Measurements from ENCODE around the gene RASGRF2. TPM values are rescaled to one million over a fixed set of nuclear protein-coding genes. Genes with fewer than 3 reads are reported as not detected.

RASGRF2 gene
- total RNA-seq, 1 experiment from 2014 or later, result 0.48 TPM

DNA sequence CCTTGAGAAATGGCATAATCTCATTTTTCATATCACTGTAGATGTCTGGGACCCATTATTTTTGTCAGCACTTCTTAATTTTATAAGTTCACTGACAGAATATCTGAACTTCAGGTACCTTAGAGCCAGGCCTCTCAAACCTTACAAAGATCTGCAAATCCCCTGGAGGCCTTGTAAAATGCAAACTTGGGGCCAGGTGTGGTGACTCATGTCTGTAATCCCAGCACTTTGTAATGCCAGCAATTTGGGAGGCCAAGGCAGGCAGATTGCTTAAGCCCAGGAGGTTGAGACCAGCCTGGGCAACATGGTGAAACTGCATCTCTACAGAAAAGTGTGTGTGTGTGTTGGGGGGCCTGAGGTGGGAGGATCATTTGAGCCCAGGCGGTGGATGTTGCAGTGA is 30.8 kb downstream of the RASGRF2 start:
- Histone ChIP-seq H2AFZ (no peak overlapping the region), H3K9me2 (ENCODE audit: insufficient read depth) (no peaks in the 10 kb centered on the region), H3K4me2 (peak overlapping the region; percentile 52), H3K4me1 (replicated peaks; ENCODE audit: insufficient read depth) (peaks cover 27% of the 10 kb centered on the region), H3F3A (ENCODE audit: insufficient read depth, low read depth) (peaks cover 23% of the 10 kb centered on the region), H3K9me3 (ENCODE audit: insufficient read depth, low read depth) (no peaks in the 10 kb centered on the region), H3K27ac (peak overlapping the region; percentile 57), H3K79me2 (ENCODE audit: low read depth) (no peaks in the 10 kb centered on the region), H4K20me1 (ENCODE audit: insufficient read depth) (no peaks in the 10 kb centered on the region), H3K36me3 (ENCODE audit: low read depth) (no peaks in the 10 kb centered on the region), H3K27me3 (ENCODE audit: insufficient read depth, low read depth) (no peaks in the 10 kb centered on the region), H3K4me3 (no peak overlapping the region)
- no TSS peak for BruUV-seq (replicated peaks)
- POLR2A ChIA-PET (ENCODE audit: unreplicated experiment), result no interaction called here
- TF ChIP-seq, protein P1, sequence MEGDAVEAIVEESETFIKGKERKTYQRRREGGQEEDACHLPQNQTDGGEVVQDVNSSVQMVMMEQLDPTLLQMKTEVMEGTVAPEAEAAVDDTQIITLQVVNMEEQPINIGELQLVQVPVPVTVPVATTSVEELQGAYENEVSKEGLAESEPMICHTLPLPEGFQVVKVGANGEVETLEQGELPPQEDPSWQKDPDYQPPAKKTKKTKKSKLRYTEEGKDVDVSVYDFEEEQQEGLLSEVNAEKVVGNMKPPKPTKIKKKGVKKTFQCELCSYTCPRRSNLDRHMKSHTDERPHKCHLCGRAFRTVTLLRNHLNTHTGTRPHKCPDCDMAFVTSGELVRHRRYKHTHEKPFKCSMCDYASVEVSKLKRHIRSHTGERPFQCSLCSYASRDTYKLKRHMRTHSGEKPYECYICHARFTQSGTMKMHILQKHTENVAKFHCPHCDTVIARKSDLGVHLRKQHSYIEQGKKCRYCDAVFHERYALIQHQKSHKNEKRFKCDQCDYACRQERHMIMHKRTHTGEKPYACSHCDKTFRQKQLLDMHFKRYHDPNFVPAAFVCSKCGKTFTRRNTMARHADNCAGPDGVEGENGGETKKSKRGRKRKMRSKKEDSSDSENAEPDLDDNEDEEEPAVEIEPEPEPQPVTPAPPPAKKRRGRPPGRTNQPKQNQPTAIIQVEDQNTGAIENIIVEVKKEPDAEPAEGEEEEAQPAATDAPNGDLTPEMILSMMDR (conservative IDR thresholded peaks at IDR 0.05), result no peak
- TF ChIP-seq EZH2 (IDR thresholded peaks at IDR 0.05; ENCODE audit: low read depth), result no peak
- peak; percentile 34 to 89 for DNase-seq
- intact Hi-C loops (cut with micrococcal nuclease; ENCODE audit: unreplicated experiment), result no loop called here
- CTCF ChIA-PET, result no interaction called here

DNA sequence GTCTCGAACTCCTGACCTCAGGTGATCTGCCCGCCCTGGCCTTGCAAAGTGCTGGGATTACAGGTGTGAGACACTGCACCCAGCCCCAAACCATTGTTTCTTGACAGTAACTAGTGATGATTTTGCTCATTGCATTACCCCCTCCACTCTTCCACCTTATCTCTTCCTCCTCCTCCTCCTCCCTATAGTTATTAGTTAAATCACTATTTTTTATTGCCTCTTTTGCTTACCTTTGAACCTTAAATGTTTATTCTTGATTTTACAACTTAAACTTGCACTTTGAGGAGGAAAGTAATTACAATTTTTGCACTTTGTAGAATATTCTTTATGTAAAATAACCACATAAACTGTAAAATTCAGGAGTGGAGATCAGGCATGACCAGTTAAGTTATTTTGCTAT is 35.7 kb downstream of the RASGRF2 start:
- BruUV-seq (replicated peaks), result no TSS peak
- no peaks in the 10 kb centered on the region for H3K79me2 ChIP-seq (ENCODE audit: low read depth)
- POLR2A ChIA-PET (ENCODE audit: unreplicated experiment), result no interaction called here
- H3K4me2 ChIP-seq, result no peak overlapping the region
- H3K27ac ChIP-seq, result no peak overlapping the region
- H3K36me3 ChIP-seq (ENCODE audit: low read depth), result no peaks in the 10 kb centered on the region
- CTCF ChIA-PET, result no interaction called here
- no peaks in the 10 kb centered on the region for H4K20me1 ChIP-seq (ENCODE audit: insufficient read depth)
- DNase-seq, result no peak
- no peaks in the 10 kb centered on the region for H3K9me2 ChIP-seq (ENCODE audit: insufficient read depth)
- no peak overlapping the region for H2AFZ ChIP-seq
- H3F3A ChIP-seq (ENCODE audit: insufficient read depth, low read depth), result peaks cover 4% of the 10 kb centered on the region
- no peak overlapping the region for H3K4me3 ChIP-seq
- no peaks in the 10 kb centered on the region for H3K27me3 ChIP-seq (ENCODE audit: insufficient read depth, low read depth)
- intact Hi-C loops (cut with micrococcal nuclease; ENCODE audit: unreplicated experiment), result no loop called here
- H3K9me3 ChIP-seq (ENCODE audit: insufficient read depth, low read depth), result no peaks in the 10 kb centered on the region
- TF ChIP-seq, protein P1 (conservative IDR thresholded peaks at IDR 0.05), result no peak
- peaks cover 9% of the 10 kb centered on the region for H3K4me1 ChIP-seq (replicated peaks; ENCODE audit: insufficient read depth)

DNA sequence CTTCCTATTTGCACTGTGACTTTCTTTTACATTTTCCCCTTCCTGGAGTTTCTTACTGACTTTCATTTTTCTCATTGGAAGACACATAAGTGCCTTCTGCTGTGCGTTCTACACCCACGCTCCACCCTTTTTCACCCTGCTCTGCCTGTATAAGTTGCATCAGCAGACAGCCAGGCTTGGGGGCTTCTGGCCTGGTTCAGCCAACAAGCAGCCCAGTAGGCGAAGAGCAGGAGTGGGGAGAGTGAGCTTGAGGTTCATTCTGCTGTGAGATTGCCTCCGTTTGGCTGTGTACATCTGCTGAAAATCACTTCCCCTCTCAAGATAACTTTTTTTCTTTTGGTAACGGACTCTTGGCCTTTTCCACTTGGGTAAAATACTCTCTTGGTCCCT is 38.4 kb downstream of the RASGRF2 start:
- no peaks in the 10 kb centered on the region for H3K9me3 ChIP-seq (ENCODE audit: insufficient read depth, low read depth)
- ChIA-PET POLR2A (ENCODE audit: unreplicated experiment) (no interaction called here), CTCF (no interaction called here)
- no peaks in the 10 kb centered on the region for H3K4me1 ChIP-seq (replicated peaks; ENCODE audit: insufficient read depth)
- no peak overlapping the region for H2AFZ ChIP-seq
- H3K36me3 ChIP-seq (ENCODE audit: low read depth), result no peaks in the 10 kb centered on the region
- no peaks in the 10 kb centered on the region for H3K79me2 ChIP-seq (ENCODE audit: low read depth)
- intact Hi-C loops (cut with micrococcal nuclease; ENCODE audit: unreplicated experiment), result no loop called here
- DNase-seq, result no peak
- no peak overlapping the region for H3K4me2 ChIP-seq
- H4K20me1 ChIP-seq (ENCODE audit: insufficient read depth), result no peaks in the 10 kb centered on the region
- no peak overlapping the region for H3K4me3 ChIP-seq
- no peaks in the 10 kb centered on the region for H3K9me2 ChIP-seq (ENCODE audit: insufficient read depth)
- no peak for TF ChIP-seq EZH2 (IDR thresholded peaks at IDR 0.05; ENCODE audit: low read depth)
- TF ChIP-seq, protein P1 (conservative IDR thresholded peaks at IDR 0.05), result no peak
- H3K27me3 ChIP-seq (ENCODE audit: insufficient read depth, low read depth), result no peaks in the 10 kb centered on the region
- no peak overlapping the region for H3K27ac ChIP-seq
- no TSS peak for BruUV-seq (replicated peaks)
- H3F3A ChIP-seq (ENCODE audit: insufficient read depth, low read depth), result no peaks in the 10 kb centered on the region
